HG03135 (cell line): ENCODE measurements around the gene UCP3.
A peak's percentile ranks its signal among the peaks of the same experiment; 100 is the strongest.

Experiments used
- ATAC-seq: cut with Tn5 transposase; IDR thresholded peaks from one replicate; pipeline ENCODE4 v1.9.1; 2021; ENCODE audit warnings: mild to moderate bottlenecking, moderate library complexity; ENCODE audit not compliant: unreplicated experiment

UCP3 gene

DNA sequence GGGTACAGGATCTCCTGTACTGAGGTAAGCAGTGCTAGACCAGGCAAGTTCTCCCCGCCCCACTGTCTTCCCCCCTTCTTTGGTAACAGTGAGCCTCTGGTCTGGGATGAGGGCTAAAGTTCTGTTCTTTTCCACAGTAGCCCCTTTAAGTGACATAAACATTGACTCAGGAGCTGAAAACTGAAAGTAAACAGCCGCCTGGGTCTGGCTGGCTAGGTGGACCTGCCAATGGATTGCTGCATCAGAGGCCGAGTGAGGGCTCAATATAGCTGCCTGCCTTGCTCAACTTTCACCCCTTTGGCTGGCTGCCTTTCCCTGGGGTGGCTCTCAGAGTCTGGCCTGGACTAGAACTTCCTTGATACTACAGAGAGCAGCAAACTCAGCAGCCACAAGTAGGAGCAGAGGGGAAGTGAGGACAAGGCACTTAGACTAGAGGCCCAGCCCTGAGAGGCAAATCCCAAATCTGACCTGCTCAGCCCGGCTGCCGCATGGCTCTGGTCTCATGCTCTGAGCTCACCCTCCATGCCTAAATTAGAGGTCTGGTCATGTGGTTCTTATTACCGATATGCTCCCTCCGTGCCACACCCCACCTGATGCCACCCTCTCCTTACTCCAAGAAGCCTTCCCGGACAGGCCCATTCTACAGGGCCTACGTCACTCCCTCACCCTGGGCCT lies 9.6 kb upstream of the UCP3 start:
- ATAC-seq: no peak

DNA sequence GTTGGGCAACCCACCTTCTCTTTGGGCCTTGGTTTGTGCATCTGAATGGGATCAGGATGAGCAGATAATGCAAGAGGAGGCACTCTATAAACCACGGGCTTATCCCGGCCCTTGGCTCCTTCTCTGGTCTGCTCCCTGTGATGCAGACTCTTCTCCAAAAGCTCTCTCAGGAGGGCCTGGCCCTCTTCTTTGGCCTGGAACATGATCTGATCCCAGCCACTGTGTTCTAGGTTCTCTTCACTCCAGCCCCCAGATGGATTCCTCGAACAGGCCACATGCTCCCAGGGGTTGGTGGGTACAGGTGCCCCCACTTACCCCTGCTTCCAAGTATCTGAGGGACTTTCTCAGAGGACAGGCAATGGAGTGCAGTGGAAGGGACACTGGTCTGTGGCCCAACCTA lies 8.7 kb upstream of the UCP3 start:
- ATAC-seq: no peak

DNA sequence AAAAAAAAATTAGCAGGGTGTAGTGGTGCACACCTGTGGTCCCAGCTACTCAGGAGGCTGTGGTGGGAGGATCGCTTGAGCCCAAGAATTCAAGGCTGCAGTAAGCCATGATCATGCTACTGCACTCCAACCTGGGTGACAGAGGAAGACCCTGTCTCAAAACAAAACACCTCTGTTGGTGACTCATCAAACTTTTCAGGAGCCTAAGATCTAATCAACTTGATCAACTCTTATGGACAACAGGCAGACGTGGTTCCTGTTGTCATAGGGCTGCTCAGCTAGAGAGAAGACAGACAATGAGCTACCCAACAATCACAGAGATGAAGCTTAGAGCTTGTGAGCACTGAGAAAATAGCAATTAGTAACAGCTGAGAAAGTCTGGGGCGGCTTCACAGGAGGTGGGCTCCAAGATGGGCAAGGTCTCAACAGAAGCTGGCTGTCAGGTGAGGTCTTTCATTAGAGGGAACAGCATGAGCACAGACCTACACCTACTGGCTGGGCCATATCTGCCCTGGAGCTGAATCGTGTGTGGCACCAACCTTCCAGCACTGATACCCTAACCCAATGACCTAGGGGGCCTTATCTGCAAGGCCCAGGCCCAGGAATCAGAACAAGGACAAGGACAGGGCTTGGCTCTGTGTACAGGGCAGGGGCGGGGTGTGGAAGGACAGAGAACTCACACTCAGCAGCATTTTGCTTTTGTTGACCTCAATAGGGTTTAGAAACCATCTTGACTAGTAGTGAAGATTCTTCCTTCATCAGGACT lies 7.2 kb upstream of the UCP3 start:
- no peak for ATAC-seq

DNA sequence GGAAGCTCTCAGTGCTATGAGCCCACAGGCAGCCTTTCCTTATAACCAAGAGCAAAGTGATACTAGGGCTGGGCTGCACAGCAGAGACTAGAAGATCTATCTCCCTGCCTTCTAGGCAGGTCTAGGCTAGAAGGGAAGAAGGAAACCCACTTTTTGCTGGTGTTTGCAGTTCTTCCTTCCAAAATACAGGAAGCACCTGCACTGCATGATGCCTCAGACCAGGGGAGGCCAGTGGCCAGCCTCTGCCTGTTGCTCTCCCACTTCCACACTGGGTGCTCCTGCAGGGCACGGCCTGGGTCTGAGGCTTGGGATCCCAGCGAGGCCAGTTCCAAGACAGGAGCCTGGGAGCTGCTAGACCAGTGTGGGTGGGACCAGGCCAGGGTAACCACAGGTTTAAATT lies 6.0 kb upstream of the UCP3 start:
- ATAC-seq: no peak

DNA sequence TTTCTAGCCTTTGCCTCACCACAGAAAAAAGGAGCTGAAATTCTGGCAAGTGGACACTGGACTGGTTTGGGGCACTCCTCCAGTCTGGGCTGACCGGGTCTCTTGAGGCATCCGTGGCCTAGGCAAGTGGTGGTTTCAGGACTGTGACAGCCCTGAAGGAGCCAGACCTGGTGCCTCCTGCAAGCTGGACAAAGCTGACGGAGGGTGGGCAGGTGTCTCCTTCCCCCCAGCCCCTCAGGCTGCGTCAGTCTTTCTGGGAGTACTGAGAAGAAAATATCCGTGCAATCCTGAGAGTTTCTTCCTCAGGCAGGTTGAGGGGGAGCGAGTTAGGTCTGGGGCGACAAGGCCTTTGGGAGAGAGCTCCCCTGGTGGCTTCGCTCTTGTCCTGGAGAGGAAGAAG lies 4.3 kb upstream of the UCP3 start:
- ATAC-seq: no peak

DNA sequence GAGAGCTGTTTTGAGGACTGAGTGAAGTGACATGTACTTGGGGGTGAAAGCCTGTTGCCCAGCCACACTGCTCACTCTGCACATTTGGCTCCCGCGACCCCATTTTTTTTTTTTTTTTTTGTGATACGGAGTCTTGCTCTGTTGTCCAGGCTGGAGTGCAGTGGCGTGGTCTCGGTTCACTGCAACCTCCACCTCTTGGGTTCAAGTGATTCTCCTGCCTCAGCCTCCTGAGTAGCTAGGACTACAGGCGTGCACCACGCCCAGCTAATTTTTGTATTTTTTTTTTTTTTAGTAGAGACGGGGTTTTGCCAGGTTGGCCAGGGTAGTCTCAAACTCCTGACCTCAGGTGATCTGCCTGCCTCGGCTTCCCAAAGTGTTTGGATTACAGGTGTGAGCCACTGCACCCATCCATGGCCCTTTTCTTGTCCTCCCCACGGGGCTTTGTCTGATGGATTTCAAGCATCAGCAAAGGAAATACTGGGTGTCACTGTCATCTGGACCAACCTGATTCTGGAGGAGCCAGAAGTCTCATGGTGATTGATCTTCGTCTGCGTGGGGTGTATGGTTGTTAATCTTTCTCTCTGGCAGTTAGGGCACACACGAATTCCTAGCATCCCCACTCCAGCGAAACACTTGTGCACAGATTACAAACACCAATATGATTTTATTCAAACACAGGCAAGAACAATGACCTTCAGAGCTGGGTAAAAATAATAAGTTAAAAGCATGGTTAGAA lies 3.4 kb upstream of the UCP3 start:
- ATAC-seq: no peak

DNA sequence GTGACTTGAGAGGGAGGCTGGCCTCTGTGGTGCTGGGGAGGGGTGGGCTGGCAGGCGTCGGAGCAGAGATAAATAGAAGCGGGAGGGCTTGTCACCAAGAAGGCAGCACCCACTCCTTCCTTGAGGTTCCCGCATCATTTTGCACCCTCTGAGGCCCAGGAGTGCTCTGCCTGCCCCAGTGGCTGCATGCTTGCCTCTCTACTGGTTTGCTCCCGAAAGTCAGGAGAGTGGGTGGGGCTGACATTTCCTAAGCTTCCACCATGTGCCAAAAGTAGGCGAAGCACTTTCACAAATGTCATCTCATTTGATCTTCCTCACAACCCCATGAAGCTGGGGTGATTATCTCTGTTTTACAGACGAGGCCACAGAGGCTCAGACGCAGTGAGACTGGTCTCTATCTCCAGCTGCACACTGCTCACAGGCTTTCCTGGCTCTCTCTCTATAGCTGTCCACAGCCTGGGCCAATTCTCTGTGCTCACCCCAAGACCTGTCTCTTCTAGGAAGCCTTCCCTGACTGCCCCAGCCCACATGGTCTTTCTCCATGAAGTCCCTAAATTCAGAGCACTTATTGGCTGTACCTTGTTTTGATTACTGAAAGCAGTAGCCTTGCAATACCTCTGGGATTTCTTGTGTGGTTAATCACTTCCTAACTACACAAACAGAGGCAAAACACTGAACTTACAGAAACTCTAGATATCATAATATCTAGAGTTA lies 2.6 kb upstream of the UCP3 start:
- peak; percentile 83 for ATAC-seq

DNA sequence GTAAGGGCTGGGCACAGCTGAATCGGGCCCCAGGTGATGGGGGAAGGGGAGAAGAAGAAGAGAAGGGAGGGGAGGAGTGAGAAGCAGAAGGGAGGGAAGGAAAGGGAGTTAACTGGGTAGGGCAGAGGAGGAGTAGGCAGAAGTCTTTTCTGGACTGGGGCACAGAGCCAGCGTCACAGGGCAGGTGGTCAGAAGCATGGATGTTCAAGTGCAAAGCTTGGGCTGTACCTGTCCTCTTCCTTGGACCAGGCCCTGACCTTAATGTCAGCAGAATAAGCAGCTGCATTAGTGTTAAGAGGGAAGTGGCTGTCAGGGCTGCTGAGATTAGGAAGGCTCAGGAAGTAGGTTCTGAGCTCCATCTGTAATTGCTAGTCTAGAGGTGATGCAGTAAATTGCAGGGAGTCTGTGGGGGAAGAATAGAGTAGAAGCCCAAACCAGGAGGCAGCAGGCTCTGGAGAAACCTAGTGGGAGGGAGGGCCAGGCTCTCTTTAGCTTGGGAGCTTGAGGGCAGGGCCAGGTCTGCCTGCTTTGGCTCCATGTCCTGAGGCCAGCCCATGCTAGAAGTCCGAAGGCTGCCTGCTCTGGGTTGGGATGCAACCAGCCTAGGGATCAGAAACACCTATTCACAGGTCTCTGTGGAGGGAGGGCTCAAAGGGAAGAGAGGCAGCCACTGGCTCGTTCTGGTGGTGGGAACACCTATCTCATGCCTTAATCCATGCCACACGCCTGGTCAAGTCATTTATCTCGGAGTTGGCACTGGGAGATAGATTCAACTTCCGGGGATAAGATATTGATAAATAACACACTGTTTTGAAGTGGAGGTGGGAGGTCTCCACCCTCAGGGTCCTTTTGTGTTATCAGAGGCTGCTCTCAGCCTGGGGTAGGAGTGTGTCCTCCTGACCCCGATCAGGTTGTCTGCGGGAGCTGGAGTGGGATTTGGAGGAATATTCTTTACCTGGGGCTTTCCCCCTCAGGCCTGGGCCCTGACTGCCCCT lies 1.7 kb upstream of the UCP3 start:
- no peak for ATAC-seq

DNA sequence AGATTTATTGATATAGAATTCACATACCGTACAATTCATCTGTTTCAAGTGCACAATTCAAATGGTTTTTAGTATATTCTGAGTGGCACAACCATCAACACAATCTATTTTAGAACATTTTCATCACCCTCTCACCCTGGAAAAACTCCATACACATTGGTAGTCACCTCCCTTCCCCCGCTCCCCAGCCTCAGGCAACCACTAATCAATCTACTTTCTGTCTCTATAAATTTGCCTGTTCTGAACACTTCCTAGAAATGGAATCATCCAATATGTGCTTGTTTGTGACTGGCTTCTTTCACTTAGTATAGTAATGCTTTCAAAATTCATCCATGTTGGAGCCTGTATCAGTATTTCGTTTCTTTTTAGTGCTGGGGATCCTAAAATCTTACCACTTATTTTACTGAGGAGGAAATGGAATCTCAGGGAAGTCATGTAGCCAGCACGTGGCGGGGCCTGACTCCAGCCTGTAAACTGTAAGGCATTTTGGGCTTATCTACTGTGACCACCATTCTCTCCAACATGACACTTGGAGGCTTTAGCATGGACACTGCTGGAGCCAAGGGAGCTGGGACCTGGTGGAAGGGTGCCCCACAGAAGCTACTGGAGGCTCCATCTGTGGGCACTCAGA lies 905 bp upstream of the UCP3 start:
- no peak for ATAC-seq

DNA sequence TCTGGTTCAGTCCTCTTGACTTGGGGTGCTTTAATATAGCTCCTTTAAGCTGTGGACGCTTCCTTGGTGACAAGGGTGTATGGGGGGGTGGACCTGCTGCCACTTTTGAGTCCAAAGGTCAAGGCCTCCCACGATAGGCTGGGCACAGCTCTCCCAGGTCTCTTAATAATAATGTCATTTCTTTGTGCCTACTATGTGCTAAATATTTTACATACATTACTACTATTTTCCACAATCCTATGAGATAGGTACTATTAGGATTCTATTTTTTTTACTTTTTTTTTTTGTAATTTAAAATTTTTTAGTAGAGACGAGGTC lies 304 bp upstream of the UCP3 start:
- no peak for ATAC-seq

DNA sequence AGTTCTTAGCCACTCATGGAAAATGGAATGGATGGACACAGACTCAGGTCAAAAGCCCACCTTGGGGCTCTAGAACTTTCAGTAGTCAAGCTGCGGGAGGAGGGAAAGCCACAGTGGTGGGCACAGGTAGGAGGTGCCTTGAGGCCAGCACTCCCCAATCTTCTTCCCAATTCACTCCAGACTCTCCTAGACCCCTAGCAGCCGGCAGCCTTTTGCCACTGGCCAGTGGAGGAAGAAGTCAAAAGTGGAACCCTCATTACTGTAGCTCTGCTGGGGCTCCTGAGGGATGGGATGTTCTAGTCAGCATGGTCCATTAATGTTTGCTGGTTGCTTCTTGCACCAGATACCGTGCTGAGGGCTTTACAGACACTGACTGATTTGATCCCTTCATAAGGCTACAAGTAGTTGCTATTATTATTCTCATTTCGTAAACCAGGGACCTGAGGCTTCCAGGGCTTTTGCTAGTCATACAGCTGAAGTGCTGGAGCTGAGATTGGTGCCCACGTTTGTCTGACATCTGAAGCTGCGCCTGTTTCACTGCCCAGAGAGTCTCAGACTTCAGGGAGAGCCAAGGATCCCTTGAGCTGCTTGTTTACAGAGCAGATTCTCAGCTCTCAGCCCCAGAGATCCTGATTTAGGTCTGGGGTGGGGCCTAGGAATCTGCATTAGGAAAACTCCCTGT lies 1.1 kb downstream of the UCP3 start:
- no peak for ATAC-seq

DNA sequence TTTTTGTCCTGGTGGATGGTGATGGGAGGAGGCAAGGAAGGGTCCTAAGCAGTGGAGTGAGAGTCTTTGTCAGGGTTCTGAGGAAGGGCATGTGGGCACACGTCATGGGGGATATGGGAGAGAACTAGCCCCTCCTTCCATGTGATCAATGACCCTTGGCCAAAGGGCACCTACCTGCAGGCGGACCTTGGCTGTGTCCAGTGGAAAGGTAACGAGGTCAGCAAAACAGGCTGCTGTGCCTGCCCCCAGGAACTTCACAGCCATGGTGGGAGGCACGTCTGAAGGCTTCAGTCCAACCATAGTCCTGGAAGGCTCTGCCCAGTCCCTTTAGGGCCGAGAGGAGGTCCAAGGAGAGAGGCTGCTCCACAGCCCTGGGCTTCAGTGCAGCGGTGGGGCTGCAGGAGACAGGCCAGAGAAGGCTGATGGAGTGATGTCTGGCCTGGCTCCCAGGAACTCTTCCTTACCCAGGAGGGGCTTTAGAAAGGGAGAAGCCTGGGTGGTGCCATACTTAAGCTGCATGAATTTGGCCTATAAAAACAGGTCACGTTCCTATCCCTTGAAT lies 2.1 kb downstream of the UCP3 start:
- ATAC-seq: no peak

DNA sequence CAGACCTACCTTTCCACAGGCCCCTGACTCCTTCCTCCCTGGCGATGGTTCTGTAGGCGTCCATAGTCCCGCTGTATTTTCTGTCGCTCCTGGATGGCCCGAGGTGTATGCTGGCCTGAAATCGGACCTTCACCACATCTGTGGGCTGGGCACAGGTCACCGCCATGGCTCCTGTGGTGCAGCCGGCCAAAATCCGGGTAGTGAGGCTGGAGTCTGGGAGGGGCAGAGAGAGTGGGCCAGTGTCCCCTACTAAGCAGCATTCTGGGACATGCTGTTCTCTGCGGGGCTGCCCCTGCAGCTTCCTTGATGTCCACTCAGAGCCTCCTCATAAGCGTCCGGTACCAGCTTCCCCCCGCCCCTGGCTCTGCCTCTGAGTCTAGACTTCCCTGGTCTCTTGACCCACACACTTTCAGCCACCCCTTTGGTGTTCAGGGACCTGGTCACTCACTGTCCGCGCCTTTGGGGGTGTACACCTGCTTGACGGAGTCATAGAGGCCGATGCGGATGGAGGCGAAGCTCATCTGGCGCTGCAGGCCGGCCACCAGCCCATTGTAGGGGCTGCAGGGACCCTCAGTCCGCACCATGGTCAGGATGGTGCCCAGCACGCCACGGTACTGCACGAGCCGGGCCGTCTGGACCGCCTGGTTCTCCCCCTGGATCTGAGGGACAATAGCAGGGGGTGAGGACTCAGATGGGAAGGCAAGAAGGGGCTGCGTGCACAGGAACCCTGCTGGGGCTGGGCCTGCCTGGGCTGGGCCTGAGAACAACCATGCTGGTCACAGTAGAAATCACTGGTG lies 3.0 kb downstream of the UCP3 start:
- no peak for ATAC-seq

DNA sequence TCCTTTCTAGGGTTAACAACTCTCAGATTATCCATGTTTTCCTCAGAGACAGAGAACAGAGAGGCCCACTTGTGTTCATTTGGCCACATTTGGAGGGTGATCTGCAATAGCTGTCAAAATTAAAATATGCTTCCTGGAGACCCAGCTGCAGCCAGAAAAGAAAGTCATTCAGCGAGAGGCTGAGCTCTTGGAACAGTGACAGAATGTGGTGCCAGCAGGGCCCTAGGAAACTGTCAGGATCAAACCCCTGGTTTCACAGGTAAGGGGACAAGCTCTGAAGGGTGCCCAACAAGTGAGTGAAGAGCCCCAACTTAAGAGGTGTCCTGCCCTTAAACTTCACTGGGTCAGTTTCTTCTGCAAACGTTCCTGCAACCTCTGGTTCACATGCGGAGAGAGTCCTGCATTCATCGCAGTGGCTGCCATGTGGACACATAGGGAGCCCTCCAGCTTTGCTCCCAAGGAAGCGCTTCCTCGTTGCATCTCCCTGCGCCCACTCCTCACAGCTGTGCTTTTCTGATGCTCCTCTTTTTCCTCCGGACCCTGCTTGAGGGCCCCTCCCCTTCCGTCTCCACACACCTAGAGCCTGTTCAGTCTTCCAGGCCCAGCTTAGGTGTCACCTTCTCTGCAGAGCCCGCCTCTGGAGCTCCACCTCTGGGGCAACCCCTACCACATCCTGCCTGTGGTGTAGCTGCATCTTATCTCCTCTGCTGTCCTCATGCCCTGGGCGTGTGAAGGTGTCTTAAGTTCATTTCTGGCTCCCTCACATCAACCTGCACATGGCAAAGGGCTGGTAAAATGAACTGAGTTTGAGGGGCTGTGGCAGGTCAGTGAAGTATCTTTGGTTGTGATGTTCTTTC lies 3.9 kb downstream of the UCP3 start:
- ATAC-seq: no peak

DNA sequence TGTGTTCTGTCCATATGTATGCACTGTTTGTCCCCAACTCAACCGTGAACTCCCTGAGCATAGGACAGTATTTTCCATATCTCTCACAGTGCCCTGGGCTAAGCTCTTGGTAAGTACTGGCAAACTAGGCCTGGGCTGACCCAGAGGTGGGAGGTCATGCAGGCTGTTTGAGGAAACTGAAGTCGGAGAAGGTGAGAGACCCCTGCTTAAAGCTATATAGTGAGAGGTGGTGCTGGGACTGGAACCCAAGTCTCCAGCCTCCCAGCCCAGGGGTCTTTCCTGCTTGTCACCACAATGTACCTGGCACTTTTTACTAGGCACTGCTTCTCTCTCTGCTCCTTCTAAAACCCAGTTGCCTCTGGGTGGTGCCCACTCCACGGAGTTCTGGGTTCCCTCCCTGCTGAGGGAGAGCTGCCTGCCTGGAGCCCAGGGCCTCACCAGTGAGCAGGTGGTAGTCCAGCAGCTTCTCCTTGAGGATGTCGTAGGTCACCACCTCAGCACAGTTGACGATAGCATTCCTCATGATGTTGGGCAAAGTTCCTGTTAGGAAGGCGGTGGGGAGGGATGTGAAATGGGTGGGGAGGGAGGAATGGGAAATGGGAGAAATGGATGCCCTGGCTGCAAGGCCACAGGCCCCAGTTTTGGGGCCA lies 4.7 kb downstream of the UCP3 start:
- no peak for ATAC-seq

DNA sequence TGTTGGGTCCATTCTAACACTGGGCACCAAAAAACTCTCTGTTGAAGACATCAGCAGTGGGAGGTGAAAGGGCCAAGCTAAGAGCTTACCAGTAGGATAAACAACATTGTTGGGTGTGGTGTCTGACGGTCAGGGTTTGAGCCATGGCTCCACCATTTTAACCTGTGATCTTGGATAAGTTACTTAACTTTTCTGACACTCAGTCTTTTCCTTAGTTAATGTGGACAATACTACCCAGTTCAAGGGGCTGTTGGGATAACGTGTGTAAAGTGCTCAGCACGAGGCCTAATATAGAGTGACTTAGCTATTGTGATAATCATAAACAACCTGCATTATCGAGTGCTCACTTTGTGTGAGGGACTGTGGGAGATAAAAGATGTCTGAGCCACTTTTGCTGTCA lies 6.1 kb downstream of the UCP3 start:
- no peak for ATAC-seq

DNA sequence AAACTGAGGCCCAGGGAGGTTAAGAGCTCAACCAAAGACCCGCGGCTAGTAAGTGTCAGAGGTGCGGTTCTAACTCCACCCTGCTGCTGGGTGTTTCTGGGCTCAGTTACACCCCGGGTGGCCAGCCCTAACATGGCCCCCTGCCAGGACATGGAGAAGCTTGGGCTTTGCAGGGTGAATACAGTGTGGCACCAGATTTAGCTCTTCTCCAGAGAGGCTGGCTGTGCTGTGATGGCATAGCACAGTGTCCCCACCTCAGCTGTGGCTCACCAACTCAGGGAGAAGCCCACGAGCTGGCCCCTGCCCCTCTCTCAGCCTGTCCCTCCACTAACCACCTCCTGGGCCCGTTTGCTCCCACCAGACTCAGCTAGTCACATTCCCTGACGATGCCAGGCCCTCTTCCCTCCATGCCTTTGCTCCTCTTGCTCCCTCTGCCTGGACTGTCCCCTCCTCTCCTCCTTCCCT lies 7.0 kb downstream of the UCP3 start:
- no peak for ATAC-seq
